Left renal cortex interstitium (tissue), 4 donors: Measurements from ENCODE around the gene HSFX4. TPM values are rescaled to one million over a fixed set of nuclear protein-coding genes. Genes with fewer than 3 reads are reported as not detected.
"Not testable (repeated sequence)": the region's sequence is repeated elsewhere in the genome, so short reads cannot be mapped to it uniquely, and the experiment has no call there.

ENCODE experiments used
- DNase-seq, 4 donors: peaks; one replicate each; pipeline ENCODE4 v3.0.0-alpha.2; 2013; ENCODE audit warnings: low read depth in 4 of 4, low spot score in 2 of 4, missing footprints in 1 of 4
- polyA plus RNA-seq, 4 donors: library from polyadenylated mRNA; unstranded; fragments of 120-200 nt; gene quantifications; one replicate each; pipeline ENCODE4 v1.2.1, GENCODE V29; 2013; ENCODE audit not compliant: insufficient read length in 4 of 4

Gene HSFX4
- under 1 TPM; 0.16 to 0.35 (median 0.22) TPM for polyA plus RNA-seq

- not testable (repeated sequence) for DNase-seq
Measured at GRCh38 chrX:149929400-149929799, at the start of gene HSFX4. HSFX4 (plus strand) TSS chrX:149929573; CDS start chrX:149929645, 72 bp downstream.

DNA sequence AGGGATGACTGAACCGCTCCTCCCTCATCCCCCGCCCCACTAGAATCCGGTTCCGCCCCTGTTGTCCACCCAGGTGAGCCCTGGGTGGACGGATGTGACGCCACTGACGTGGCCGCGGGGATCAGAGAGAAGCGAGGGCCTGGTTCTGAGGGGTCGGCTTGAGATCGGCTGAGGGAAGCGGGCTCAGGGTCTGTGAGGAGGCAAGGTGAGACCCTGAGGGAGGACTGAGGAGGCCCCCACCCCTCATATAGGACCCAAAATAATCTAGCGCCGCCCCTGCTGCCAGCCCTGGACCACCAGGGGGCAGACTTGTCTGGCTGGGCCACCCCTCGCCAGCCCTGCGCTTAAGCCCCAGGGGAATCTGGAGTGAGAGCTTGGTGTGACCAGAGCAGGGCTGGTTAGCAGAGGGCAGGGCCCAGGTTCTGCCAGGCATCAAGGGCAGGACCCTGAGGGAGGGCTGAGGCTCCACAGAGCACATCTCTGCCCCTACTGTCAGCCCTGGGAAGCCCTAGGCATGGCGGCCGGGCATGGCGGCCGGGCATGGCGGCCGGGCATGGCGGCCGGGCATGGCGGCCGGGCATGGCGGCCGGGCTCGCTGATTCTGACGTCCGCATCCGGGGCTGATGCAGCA lies 48.2 kb upstream of the HSFX4 start, which contains the start of gene MAGEA8:
MAGEA8 (plus strand) TSS at position 103 of the 631 bp plus-strand sequence. CDS start 3,090 bp downstream, outside the sequence.
- DNase-seq = no peak

DNA sequence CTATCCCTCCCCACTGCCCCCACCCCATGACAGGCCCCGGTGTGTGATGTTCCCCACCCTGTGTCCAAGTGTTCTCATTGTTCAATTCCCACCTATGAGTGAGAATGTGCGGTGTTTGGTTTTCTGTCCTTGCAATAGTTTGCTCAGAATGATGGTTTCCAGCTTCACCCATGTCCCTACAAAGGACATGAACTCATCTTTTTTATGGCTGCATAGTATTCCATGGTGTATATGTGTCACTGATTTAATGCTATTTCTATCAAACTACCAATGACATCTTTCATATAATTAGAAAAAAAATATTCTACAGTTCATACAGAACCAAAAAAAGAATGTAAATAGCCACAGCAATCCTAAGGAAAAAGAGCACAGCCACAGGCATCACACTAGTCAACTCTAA lies 38.5 kb upstream of the HSFX4 start:
- DNase-seq = not testable (repeated sequence)

DNA sequence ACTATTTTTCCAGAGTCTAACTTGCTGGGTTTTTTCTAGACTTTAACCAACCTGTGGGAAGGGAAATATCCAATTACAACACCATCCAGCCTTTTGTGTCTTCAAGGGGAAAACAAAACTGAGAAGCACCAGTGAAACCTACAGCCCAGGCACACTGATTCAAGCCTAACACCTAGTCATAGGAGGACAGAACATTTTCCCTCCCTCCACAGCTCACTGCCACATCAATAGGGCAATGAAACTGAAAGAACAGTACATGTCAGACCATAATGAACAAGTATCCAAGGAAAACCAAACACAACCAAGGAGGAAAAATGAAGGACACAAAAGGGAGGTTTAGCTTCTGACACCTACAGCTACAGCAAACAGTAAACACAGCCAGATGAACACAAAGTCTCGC lies 30.8 kb upstream of the HSFX4 start:
- DNase-seq = no peak

DNA sequence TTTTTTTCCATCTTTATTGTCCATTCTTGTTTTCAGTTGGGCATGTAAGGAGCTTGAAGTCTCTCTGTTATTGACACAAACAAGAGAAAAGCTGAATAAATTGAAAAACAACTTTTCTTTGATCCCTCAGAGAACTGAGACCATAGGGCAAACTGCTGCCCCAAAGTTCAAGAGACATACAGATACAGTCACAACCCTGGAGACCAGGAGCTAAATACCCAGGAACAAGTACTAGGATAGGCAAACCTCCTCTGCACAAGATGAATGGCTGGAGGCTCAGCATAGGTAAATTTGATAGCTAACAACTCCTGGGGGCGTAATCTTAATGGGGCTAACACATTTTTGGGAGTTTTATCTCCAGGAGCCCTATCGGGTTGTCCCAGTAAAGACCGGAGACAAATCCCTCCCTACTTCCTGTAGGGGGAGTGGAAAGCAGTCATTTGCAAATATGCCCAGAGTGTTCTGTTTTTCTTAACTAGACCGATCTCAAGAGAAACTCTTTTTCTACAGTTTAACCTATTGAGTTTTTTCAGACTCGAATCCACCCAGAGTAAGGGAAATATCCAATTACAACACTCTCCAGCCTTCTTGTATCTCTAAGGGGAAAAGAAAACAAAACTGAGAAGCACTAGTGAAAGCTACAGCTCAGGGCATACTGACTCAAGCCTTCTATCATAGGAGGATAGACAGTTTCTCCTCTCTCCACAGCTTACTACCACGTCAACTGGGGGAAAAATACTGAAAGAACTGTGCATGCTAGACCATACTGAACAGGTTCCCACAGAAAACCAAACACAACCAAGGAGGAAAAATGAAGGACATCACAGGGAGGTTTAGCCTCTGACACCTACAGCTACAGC lies 25.3 kb upstream of the HSFX4 start:
- DNase-seq = no peak

GRCh38 chrX:149908308-149908707 lies 21.1 kb upstream of the HSFX4 start:
- no peak for DNase-seq

- DNase-seq = no peak
Measured at GRCh38 chrX:149908727-149909126, 20.6 kb upstream of the HSFX4 start.

DNA sequence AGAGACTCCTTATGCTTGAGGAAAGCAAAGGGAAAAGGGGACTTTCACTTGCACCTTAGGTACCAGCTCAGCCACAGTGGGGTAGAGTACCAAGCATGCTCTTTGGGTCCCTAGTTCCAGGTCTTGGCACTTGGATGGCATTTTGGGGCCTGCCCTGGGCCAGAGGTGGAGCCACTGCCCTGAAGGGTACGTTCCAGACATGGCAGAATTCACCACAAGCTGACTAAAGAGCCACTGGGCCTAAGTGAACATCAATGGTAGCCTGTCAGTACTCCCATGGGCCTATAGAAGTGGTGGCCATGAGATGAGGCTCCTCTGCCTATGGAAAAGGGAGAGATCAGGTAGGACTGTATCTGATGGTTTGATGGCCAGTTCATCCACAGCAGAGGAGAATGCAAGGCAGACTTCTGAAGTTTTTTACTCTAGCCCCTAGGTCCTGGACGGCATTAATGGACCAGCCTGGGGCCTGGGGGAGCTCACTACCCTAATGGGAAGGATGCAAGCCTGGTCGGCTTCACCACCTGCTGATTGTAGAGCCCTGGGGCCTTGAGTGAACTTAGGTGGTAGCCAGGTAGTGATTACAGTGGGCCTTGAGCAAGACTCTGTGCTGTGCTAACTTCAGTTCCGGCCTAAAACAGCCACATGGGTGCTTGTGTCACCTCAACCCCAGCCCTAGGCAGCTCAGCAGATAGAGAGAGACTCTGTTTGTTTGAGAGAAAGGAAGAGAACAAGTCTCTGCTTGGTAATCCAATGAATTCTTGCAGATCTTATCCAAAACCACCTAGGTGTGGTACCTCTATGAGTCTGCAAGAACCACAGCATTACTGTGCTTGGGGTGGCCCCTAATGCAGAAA lies 19.8 kb upstream of the HSFX4 start:
- DNase-seq = no peak

GRCh38 chrX:149910178-149910695 lies 19.1 kb upstream of the HSFX4 start:
- no peak for DNase-seq

- DNase-seq = no peak
Measured at GRCh38 chrX:149916745-149917392, 12.5 kb upstream of the HSFX4 start.

DNA sequence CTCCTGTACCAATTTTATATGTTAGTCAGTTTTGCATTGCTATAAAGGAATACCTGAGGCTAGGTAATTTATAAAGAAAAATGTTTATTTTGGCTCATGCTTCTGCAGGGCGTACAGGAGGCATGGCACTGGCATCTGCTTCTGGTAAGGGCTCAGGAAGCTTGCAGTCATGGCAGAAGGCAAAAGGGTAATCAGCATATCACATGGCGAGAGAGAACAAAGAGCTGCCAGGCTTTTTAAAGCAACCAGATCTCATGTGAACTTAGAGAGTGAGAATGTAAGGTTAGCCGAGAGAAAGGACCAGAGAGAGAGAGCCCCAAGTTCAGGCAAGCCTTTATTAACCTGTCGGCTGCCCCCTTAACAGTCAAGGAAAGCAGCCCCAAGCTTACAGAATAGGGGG lies 5.5 kb upstream of the HSFX4 start:
- DNase-seq = not testable (repeated sequence)

- not testable (repeated sequence) for DNase-seq
Measured at GRCh38 chrX:149924434-149924833, 4.9 kb upstream of the HSFX4 start.

- DNase-seq = not testable (repeated sequence)
Measured at GRCh38 chrX:149927245-149927963, 2.0 kb upstream of the HSFX4 start.

GRCh38 chrX:149927964-149928258 lies 1.5 kb upstream of the HSFX4 start:
- DNase-seq = not testable (repeated sequence)

GRCh38 chrX:149928635-149929034 lies 738 bp upstream of the HSFX4 start:
- not testable (repeated sequence) for DNase-seq

GRCh38 chrX:149931355-149931754 lies 2.0 kb downstream of the HSFX4 start:
- DNase-seq = not testable (repeated sequence)

DNA sequence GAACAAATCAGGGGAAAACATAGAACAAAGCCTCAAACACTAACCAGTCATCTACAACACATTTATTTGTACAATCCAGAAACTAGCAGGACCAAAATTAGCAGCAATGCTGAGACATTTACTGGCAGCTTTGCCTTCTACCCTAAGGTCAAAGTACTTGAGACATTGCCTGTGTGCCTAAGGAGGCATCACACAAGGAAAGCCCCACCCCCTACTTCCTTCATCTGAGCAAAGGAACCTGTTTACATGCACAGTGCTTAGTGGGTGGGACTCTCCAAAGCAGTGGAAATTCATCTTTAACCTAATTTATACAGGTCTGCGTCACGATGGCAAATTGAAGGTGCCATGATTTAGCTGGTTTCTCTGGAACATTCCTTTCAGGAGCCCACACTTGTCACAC lies 2.8 kb downstream of the HSFX4 start:
- DNase-seq = not testable (repeated sequence)

DNA sequence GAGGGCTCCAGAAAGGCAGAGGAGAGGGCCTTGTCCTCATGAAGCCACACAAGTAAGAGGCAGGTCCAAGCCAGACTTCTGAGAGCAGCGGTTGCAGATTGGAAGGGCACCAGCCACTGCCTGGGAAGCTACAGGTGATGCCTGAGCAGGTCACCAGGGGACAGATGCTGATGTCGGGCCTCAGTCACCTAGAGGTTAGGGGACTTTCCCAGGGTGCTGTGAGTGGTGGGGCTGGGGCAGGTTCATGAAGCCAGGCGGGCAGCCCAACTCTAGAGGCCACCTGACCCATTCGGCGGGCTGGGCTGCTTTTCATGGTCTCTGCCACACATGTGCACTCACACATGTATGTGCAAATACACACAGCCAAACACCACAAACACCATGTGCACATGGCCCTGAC lies 3.6 kb downstream of the HSFX4 start:
- DNase-seq = not testable (repeated sequence)

GRCh38 chrX:149933547-149933946 lies 4.2 kb downstream of the HSFX4 start:
- not testable (repeated sequence) for DNase-seq

GRCh38 chrX:149937328-149937727 lies 8.0 kb downstream of the HSFX4 start:
- not testable (repeated sequence) for DNase-seq
